Body of pancreas (tissue), 4 donors: ENCODE measurements around the gene SP140.

Source experiments
- CTCF ChIP-seq, 7 experiments: fragments of 450-650 bp in 4 of 7; fragments of 200-600 bp in 3 of 7; sonication (generic) in 3 of 7; IDR thresholded peaks; one replicate each; pipeline ENCODE4 v1.5.1; 2016 to 2019; ENCODE audit warnings: antibody characterized with exemption in 7 of 7
- POLR2A ChIP-seq, 3 donors: fragments of 450-650 bp; IDR thresholded peaks; one replicate each; pipeline ENCODE4 v1.6.1; 2016; ENCODE audit warnings: antibody characterized with exemption in 3 of 3, mild to moderate bottlenecking in 2 of 3

GRCh38 chr2:230267556-230267955 is 42.0 kb downstream of the SP140 start:
- TF ChIP-seq CTCF (IDR thresholded peaks at IDR 0.05) (no peak), POLR2A (IDR thresholded peaks at IDR 0.05) (no peak)
